Neuronal stem cell (in vitro differentiated cells): Measurements from ENCODE around the gene SLC39A11.

Source experiments
- DNase-seq: peaks from one replicate; pipeline ENCODE4 v3.0.0-alpha.2; 2013; ENCODE audit warnings: low spot score
- H2AFZ ChIP-seq: one replicate; pipeline ENCODE4 v1.6.1; 2013; ENCODE audit warnings: mild to moderate bottlenecking, low read length, inconsistent platforms
- H2AK5ac ChIP-seq: 2 replicates; pipeline ENCODE4 v1.6.1; 2013; ENCODE audit warnings: low read depth, mild to moderate bottlenecking, inconsistent platforms, low read length, moderate library complexity, mixed read lengths
- H2BK120ac ChIP-seq: 2 replicates; pipeline ENCODE4 v1.6.1; 2013; ENCODE audit warnings: low read depth, mild to moderate bottlenecking, inconsistent platforms, low read length, moderate library complexity, mixed read lengths
- H2BK12ac ChIP-seq: one replicate; pipeline ENCODE4 v1.6.1; 2013; ENCODE audit warnings: low read length, inconsistent platforms
- H2BK15ac ChIP-seq: 2 replicates; pipeline ENCODE4 v1.6.1; 2013; ENCODE audit warnings: mild to moderate bottlenecking, low read length, inconsistent platforms, mixed read lengths
- H2BK5ac ChIP-seq: one replicate; pipeline ENCODE4 v1.6.1; 2013; ENCODE audit warnings: inconsistent platforms, mild to moderate bottlenecking, low read length, moderate library complexity
- H3K14ac ChIP-seq: one replicate; pipeline ENCODE4 v1.6.1; 2013; ENCODE audit warnings: low read length, inconsistent platforms
- H3K18ac ChIP-seq: 2 replicates; pipeline ENCODE4 v1.6.1; 2013; ENCODE audit warnings: low read length, inconsistent platforms
- H3K23ac ChIP-seq: 2 replicates; pipeline ENCODE4 v1.6.1; 2013; ENCODE audit warnings: low read depth, mild to moderate bottlenecking, mixed read lengths, low read length, inconsistent platforms; ENCODE audit not compliant: poor library complexity
- H3K27ac ChIP-seq: replicated peaks from 3 replicates; pipeline ENCODE4 v1.5.1; 2013; ENCODE audit warnings: low read length, inconsistent platforms
- H3K27me3 ChIP-seq, 3 experiments: 2 replicates each; pipeline ENCODE4 v1.6.1; 2013; ENCODE audit warnings: low read length in 3 of 3, mild to moderate bottlenecking in 2 of 3, inconsistent platforms in 1 of 3, low read depth in 1 of 3, mixed read lengths in 1 of 3, moderate library complexity in 1 of 3; ENCODE audit not compliant: control insufficient read depth in 3 of 3, insufficient read depth in 3 of 3
- H3K36me3 ChIP-seq, 2 donors: replicated peaks in 1 of 2; 2 replicates each; pipeline ENCODE4 v1.6.1; 2013; ENCODE audit warnings: low read length in 2 of 2; ENCODE audit not compliant: control insufficient read depth in 2 of 2, insufficient read depth in 2 of 2
- H3K4ac ChIP-seq: 2 replicates; pipeline ENCODE4 v1.6.1; 2013; ENCODE audit warnings: inconsistent platforms, mild to moderate bottlenecking, low read length, moderate library complexity
- H3K4me1 ChIP-seq, 2 donors: 1 replicate in 1 of 2; 2 replicates in 1 of 2; pipeline ENCODE4 v1.6.1; 2013; ENCODE audit warnings: low read length in 2 of 2, low read depth in 1 of 2; ENCODE audit not compliant: control insufficient read depth in 2 of 2, insufficient read depth in 1 of 2
- H3K4me2 ChIP-seq: one replicate; pipeline ENCODE4 v1.6.1; 2013; ENCODE audit warnings: mild to moderate bottlenecking, low read length, inconsistent platforms; ENCODE audit not compliant: insufficient read depth, poor library complexity, severe bottlenecking
- H3K4me3 ChIP-seq, 2 donors: 2 replicates each; pipeline ENCODE4 v1.5.1; 2013; ENCODE audit warnings: low read length in 2 of 2, mild to moderate bottlenecking in 2 of 2, inconsistent platforms in 1 of 2, moderate library complexity in 1 of 2
- H3K79me1 ChIP-seq: one replicate; pipeline ENCODE4 v1.6.1; 2013; ENCODE audit warnings: low read depth, mild to moderate bottlenecking, inconsistent platforms, low read length, moderate library complexity
- H3K9ac ChIP-seq: one replicate; pipeline ENCODE4 v1.6.1; 2013; ENCODE audit warnings: mild to moderate bottlenecking, low read depth, low read length, inconsistent platforms; ENCODE audit not compliant: poor library complexity
- H3K9me3 ChIP-seq, 2 donors: replicated peaks in 1 of 2; 2 replicates each; pipeline versions ENCODE3 to v1.6.1; 2013; ENCODE audit warnings: low read length in 2 of 2, mild to moderate bottlenecking in 2 of 2, inconsistent platforms in 1 of 2, low read depth in 1 of 2, mixed read lengths in 1 of 2, moderate library complexity in 1 of 2; ENCODE audit not compliant: control insufficient read depth in 2 of 2, insufficient read depth in 1 of 2
- H4K8ac ChIP-seq: one replicate; pipeline ENCODE4 v1.6.1; 2013; ENCODE audit warnings: low read depth, mild to moderate bottlenecking, inconsistent platforms, low read length, moderate library complexity
- H4K91ac ChIP-seq: one replicate; pipeline ENCODE4 v1.6.1; 2013; ENCODE audit warnings: low read length, low read depth, mild to moderate bottlenecking, inconsistent platforms; ENCODE audit not compliant: poor library complexity
- WGBS, 2 donors: extraction: QIAGEN DNeasy Blood & Tissue Kit; methylation state at CpG; one replicate each; pipeline ENCODE4 v1.1.7; 2013; ENCODE audit warnings: missing lambda C conversion rate in 2 of 2, mixed read lengths in 1 of 2; ENCODE audit not compliant: insufficient read length in 2 of 2, insufficient replicate concordance in 1 of 2; ENCODE audit errors: extremely low coverage in 2 of 2; 5-methylcytosine and 5-hydroxymethylcytosine counted together

SLC39A11 gene

DNA sequence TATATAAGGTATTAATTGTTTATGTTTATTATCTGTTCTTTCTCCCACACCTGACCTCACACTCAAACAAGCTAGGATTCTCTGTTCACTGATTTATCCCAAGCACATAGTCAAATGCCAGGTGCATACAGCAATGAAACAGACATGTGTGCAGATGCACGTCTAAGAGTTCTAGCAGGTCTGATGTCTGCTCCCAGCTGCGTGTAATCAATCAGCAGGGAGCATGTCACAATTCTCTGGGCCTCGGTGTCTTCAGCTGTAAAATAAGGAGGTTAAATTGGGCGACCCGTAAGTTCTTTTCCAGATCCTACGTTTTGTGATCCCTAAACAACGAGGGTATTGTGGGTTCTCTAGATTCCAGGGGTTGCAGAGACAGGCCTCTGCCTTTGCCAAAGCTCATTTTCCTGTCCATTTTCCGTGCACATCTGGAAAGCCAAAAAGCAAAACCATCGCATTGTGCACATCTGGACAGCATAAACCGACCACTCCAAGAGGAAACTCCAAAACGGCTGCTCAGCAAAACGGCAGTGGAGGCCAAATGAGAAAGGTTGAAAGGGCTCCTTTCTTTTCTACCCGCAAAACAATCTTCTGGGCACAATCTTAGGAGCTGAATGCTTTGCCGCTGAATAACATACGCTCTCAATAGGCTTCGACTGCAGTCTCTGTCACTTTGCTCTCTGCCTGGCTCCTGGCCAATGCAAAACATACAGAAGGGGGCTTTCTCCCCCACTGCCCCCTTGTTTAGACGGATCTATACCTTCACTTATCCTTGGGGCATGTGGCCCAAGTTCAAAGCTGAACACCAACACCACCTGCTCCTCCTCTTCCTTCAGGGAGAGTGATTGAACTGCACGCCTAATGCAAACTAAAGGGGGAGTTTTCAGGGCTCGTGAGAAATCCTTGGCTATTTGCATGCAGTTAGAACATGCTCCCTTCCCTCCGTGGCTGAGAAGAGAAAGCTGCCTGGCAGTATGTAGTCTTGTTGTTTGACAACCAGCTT is 426.3 kb downstream of the SLC39A11 start:
- peak overlapping the region; percentile 45 for H2AFZ ChIP-seq

DNA sequence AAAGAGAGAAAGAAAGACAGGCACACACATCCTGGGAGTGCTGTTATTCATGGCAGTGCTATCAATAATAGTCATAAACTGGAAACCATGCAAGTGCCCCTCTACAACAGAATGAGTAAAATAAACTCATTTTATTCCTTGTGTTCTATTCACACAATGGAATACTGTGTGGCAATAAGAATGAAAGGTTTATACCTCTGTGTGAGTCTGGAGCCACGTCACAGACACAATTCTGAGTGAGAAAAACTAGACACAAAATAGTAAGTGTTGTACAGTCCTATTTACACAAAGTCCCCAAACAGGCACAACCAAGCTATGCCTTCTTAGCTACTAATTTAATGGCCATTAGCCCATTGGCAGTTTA is 429.7 kb downstream of the SLC39A11 start:
- H3K9ac ChIP-seq: no peak overlapping the region
- WGBS, 2 donors: no CpG with 5 or more reads among the region's 1 CpG
- no peak overlapping the region for H4K91ac ChIP-seq
- no peak overlapping the region for H3K14ac ChIP-seq
- H3K4me3 ChIP-seq: no peak overlapping the region
- DNase-seq: no peak
- H2BK12ac ChIP-seq: no peak overlapping the region
- no peak overlapping the region for H3K4ac ChIP-seq
- no peaks in the 10 kb centered on the region for H3K79me1 ChIP-seq
- H4K8ac ChIP-seq: no peak overlapping the region
- H2BK5ac ChIP-seq: no peak overlapping the region
- H3K4me1 ChIP-seq: peaks cover 15 to 21% of the 10 kb centered on the region in 2 donors
- no peaks in the 10 kb centered on the region for H3K9me3 ChIP-seq
- H2AFZ ChIP-seq: no peak overlapping the region
- H2AK5ac ChIP-seq: no peak overlapping the region
- no peaks in the 10 kb centered on the region for H3K36me3 ChIP-seq
- H2BK120ac ChIP-seq: no peak overlapping the region
- H3K27ac ChIP-seq: no peak overlapping the region
- H3K27me3 ChIP-seq: peaks cover 0 to 5% (median 0%) of the 10 kb centered on the region in 3 experiments
- H2BK15ac ChIP-seq: no peak overlapping the region
- H3K18ac ChIP-seq: no peak overlapping the region
- no peak overlapping the region for H3K4me2 ChIP-seq
- no peak overlapping the region for H3K23ac ChIP-seq

More for the DNA sequence above, 426.3 kb downstream of the SLC39A11 start:
- Histone ChIP-seq H3K4ac (no peak overlapping the region), H3K4me1 (peaks cover 15 to 17% of the 10 kb centered on the region in 2 donors), H3K14ac (no peak overlapping the region), H3K27me3 (peaks cover 0 to 5% (median 0%) of the 10 kb centered on the region in 3 experiments), H4K91ac (no peak overlapping the region), H3K79me1 (no peaks in the 10 kb centered on the region), H3K36me3 (no peaks in the 10 kb centered on the region), H3K4me3 (no peak overlapping the region), H3K27ac (no peak overlapping the region), H2BK120ac (no peak overlapping the region), H2AK5ac (no peak overlapping the region), H2BK5ac (no peak overlapping the region), H3K4me2 (no peak overlapping the region), H3K18ac (no peak overlapping the region), H3K23ac (no peak overlapping the region), H4K8ac (no peak overlapping the region), H2BK15ac (no peak overlapping the region), H2BK12ac (no peak overlapping the region), H3K9me3 (no peaks in the 10 kb centered on the region), H3K9ac (no peak overlapping the region)
- no peak for DNase-seq
- WGBS, 2 donors: no CpG with 5 or more reads among the region's 20 CpGs

DNA sequence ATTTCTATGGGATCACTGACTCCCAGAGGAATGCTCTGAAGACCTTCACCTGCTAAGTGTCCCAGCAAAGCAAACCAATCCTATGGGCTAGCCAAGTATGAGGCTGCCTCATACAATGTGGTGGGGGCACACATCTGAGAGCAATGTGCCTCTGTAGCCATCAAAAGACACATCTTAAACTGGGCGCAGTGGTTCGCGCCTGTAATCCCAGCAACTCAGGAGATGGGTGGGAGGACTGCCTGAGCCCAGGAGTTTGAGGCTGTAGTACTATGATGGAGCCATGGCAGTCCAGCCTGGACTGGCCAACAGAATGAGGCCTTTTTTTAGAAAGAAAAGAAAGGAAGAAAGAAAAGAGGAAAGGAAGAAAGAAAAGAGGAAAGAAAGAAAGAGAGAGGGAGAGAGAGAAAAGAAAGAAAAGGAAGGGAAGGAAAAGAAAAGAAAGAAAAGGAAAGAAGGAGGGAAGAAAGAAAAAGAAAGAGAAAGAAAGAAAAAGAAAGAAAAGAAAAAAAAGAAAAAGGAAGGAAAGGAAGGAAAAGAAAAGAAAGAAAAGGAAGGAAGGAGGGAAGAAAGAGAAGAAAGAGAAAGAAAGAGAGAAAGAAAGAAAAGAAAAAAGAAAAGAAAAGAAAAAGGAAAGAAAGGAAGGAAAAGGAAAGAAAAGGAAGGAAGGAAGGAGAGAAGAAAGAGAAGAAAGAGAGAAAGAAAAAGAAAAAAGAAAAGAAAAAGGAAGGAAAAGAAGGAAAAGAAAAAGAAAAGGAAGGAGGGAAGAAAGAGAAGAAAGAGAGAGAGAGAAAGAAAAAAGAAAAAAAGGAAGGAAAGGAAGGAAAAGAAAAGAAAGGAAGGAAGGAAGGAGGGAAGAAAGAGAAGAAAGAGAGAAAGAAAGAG is 430.3 kb downstream of the SLC39A11 start:
- H3K23ac ChIP-seq: no peak overlapping the region
- no peak overlapping the region for H3K14ac ChIP-seq
- peaks cover 13 to 21% of the 10 kb centered on the region in 2 donors for H3K4me1 ChIP-seq
- no peaks in the 10 kb centered on the region for H3K79me1 ChIP-seq
- no peaks in the 10 kb centered on the region for H3K36me3 ChIP-seq
- H4K8ac ChIP-seq: no peak overlapping the region
- DNase-seq: no peak
- H3K9ac ChIP-seq: no peak overlapping the region
- peaks cover 0 to 5% (median 0%) of the 10 kb centered on the region in 3 experiments for H3K27me3 ChIP-seq
- H2BK5ac ChIP-seq: no peak overlapping the region
- peak overlapping the region; percentile 79 for H3K18ac ChIP-seq
- peak overlapping the region; percentile 10 for H2BK120ac ChIP-seq
- no peak overlapping the region for H3K4me3 ChIP-seq
- H4K91ac ChIP-seq: no peak overlapping the region
- WGBS, 2 donors: no CpG with 5 or more reads among the region's 3 CpGs
- no peaks in the 10 kb centered on the region for H3K9me3 ChIP-seq
- no peak overlapping the region for H3K27ac ChIP-seq
- no peak overlapping the region for H2BK12ac ChIP-seq
- no peak overlapping the region for H3K4ac ChIP-seq
- no peak overlapping the region for H2BK15ac ChIP-seq
- H2AFZ ChIP-seq: no peak overlapping the region
- no peak overlapping the region for H2AK5ac ChIP-seq
- H3K4me2 ChIP-seq: no peak overlapping the region
